Pons (tissue), 1 donor: ENCODE data around the gene RAB39A.
"Not testable (repeated sequence)": the region's sequence is repeated elsewhere in the genome, so short reads cannot be mapped to it uniquely, and the experiment has no call there.

Experiments
- DNase-seq: peaks from one replicate; pipeline ENCODE4 v3.0.0-alpha.2; 2016; ENCODE audit warnings: low spot score

Gene RAB39A, protein sequence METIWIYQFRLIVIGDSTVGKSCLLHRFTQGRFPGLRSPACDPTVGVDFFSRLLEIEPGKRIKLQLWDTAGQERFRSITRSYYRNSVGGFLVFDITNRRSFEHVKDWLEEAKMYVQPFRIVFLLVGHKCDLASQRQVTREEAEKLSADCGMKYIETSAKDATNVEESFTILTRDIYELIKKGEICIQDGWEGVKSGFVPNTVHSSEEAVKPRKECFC

DNA sequence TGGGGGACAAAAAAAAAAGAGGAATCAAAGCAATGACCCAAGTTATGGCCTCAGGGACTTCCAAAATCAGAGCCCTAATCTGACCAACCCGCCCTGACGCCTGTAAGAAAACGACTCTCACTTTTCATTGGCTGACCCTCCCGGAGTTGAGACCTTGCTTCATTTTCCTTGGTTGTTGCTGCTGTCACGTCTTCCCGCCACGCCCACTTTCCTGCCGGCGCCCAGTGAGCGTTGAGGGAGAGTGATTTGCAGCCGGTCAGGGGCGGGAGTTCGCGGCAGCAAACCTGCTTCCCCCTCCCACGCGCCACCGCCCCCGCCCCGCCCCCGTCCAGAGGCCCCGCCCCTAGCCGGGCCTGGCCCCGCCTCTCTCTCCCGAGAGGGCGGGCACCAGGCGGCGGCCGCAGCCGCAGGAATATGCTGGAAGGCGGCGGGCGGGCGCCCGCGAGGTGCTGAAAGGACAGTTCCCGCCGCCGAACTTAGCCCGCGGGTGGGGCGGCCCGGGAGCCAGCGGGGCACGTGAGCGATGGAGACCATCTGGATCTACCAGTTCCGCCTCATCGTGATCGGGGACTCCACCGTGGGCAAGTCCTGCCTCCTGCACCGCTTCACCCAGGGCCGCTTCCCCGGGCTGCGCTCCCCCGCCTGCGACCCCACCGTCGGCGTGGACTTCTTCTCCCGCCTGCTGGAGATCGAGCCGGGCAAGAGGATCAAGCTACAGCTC, at the start of gene RAB39A:
Gene RAB39A (plus strand): TSS at position 403 of the 721 bp plus-strand sequence. CDS start 121 bp downstream, at position 524.
- DNase-seq = peak; percentile 96

DNA sequence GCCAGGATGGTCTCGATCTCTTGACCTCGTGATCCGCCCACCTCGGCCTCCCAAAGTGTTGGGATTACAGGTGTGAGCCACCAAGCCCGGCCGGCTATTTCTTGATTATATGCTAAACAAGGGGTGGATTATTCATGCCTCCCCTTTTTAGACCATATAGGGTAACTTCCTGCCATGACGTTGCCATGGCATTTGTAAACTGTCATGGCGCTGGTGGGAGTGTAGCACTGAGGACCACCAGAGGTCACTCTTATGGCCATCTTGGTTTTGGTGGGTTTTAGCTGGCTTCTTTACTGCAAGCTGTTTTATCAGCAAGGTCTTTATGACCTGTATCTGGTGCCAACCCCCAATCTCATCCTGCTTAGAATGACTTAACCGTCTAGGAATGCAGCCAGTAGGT, 46.8 kb upstream of the RAB39A start:
- not testable (repeated sequence) for DNase-seq

DNA sequence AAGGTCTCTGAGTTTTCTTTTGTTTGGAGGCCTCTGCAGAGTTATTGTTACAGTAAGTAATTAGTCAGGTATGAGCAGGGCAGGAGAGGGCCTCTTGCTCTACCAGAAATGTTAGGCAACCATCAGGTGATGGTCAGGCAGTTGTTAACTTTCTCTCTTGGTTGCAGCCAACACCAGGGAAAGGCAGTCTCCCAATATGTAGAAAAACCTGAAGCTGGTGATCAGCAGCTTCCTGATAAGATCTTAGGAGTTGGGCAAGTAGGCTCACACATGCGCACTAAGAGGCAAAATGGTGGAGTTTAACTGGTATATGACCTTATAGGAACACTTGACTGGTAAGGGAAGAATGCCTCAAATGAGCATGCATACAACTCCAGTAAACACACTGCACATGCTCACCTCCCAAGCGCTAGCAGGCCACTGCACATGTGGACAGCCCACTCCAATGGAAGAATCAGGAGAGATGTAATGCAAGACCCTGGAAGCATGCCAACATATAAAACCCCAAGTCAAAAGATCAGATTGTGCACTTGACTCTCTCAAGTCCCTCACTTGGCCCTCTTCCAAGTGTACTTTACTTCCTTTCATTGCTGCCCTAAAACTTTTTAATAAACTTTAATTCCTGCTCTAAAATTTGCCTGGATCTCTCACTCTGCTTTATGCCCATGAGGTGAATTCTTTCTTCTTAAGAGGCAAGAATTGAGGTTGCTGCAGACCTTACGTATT, 46.0 kb upstream of the RAB39A start:
- no peak for DNase-seq

DNA sequence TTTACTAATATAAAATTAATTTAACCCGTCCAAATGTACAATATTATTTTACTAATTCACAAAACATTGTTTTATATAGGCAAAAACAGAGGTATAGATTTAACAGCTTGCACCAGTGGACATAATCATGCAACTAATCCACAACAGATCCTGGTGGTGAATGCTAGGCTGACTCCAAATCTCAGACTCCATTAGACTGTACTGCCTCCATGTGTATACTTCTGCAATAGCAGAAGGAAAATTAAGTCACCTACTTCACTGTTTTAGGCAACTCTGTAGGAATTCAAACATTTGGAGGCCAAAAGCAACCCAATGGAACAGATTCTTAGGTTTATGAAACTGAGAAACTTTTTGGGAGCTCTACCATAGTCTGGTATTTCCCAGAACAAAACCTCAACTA, 30.0 kb upstream of the RAB39A start:
- peak; percentile 15 for DNase-seq

DNA sequence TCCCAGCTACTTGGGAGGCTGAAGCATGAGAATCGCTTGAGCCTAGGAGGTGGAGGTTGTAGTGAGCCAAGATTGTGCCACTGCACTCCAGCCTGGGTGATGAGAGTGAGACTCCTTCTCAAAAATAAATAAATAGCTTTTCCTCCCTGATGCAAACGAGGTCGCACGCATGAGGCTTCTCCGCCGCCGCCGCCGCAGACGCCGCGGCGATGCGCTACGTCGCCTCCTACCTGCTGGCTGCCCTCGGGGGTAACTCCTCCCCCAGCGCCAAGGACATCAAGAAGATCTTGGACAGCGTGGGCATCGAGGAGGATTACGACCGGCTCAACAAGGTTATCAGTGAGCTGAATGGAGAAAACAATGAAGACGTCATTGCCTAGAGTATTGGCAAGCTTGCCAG, 20.0 kb upstream of the RAB39A start:
- DNase-seq = no peak

DNA sequence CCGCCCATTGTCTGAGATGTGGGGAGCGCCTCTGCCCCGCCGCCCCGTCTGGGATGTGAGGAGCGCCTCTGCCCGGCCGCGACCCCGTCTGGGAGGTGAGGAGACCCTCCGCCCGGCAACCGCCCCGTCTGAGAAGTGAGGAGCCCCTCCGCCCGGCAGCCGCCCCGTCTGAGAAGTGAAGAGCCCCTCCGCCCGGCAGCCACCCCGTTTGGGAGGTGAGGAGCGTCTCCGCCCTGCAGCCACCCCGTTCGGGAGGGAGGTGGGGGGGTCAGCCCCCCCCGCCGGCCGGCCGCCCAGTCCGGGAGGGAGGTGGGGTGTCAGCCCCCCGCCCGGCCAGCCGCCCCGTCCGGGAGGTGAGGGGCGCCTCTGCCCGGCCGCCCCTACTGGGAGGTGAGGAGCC, 15.8 kb upstream of the RAB39A start:
- DNase-seq = not testable (repeated sequence)

DNA sequence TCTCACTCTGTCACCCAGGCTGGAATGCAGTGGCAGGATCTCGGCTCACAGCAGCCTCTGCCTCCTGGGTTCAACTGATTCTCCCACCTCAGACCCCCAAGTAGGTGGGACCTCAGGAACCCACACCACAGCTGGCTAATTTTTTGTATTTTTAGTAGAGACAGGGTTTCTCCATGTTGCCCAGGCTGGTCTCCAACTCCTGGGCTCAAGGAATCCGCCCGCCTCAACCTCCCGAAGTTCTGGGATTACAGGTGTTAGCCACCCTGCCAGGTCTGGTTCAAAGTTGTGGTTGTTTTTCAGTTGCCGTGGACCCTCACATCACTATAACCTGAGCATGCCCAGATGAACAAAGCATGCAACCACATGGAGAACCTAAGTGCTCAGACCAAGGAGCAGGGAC, 13.0 kb upstream of the RAB39A start:
- no peak for DNase-seq

DNA sequence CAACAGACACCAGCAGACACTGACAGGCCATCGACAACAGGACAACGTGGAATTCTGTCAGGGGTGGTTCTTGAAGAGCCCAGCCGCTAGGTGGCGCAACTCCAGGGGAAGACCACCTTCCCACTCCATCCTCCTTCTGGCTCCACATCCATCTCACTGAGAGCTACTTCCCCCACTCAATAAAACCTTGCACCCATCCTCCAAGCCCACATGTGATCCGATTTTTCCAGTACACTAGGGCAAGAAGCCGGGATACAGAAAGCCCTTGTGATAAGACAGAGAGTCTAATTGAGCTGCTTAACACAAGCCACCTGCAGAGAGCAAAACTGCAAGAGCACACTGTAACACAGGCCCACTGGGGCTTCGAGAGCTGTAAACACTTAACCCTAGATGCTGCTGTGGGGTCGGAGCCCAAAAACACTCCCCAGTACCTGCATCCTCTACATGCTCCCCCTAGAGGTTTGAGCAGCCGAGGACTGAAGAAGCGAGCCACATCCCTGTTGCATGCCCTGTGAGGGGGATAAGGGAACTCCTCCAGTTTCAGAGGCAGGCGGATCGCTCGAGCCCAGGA, 11.5 kb upstream of the RAB39A start:
- no peak for DNase-seq

DNA sequence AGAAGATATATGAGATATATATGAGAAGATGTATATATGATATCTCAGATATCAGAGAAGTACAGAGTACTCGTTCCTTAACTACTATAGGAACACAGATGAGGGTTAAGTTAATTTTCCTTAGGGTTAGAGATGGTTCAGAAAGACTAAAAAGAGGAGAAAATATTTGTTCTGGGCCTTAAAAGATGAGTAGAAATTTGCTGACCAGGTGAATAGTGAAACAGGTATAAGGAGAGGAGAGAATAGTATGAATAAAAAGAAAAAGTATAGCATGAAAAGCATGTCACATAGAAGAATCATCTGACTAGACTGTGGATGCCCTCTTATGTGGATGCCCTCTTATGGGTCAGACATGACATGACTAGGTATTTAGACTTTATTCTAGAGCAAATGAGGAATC, 6.3 kb upstream of the RAB39A start:
- no peak for DNase-seq

DNA sequence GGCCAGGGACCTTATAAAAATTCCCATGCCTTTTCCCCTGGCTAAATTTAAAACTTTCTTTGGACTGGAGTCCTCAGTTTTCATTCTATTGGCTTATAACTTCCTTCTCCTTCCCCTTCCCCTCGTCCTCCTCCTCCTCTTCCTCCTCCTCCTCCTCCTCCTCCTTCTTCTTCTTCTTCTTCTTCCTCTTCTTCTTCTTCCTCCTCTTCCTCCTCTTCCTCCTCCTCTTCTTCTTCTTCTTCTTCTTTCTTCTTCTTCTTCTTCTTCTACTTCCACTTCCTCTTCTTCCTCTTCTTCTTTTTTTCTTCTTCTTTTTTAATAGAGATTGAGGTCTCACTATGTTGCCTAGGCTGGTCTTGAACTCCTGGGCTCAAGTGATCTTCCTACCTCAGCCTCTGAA, 4.7 kb upstream of the RAB39A start:
- not testable (repeated sequence) for DNase-seq

DNA sequence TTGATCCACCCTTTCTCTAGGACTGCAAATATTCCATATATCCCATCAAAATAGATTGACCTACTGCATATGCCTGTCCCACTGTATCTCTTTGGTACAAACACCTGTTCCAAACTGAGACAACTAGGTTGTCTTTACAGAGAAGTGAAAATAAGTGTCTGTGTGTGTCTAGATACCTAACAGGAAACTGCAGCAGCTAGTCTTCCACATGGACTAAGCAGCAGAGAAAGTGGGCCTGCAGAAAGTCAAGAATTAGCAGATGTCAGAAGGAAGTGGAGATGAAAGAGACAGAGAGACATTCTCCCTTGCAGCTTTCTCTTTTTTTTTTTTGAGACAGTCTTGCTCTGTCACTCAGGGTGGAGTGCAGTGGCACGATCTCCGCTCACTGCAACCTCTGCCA, 3.9 kb upstream of the RAB39A start:
- DNase-seq = no peak

DNA sequence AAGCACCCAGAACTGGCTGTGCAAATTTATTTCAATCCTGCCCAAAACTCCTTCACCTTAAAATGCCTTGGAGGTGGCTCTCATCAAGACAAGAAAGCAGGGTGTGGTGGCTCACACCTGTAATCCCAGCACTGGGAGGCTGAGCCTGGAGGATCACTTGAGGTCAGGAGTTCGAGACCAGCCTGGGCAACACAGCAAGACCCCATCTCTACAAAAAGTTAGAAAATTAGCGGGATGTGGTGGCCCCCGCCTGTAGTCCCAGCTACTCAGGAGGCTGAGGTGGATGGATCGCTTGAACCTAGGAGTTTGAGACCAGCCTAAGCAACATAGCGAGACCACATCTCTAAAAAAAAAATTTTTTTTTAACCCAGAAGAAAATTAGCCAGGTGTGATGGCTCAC, 689 bp upstream of the RAB39A start:
- DNase-seq = no peak

DNA sequence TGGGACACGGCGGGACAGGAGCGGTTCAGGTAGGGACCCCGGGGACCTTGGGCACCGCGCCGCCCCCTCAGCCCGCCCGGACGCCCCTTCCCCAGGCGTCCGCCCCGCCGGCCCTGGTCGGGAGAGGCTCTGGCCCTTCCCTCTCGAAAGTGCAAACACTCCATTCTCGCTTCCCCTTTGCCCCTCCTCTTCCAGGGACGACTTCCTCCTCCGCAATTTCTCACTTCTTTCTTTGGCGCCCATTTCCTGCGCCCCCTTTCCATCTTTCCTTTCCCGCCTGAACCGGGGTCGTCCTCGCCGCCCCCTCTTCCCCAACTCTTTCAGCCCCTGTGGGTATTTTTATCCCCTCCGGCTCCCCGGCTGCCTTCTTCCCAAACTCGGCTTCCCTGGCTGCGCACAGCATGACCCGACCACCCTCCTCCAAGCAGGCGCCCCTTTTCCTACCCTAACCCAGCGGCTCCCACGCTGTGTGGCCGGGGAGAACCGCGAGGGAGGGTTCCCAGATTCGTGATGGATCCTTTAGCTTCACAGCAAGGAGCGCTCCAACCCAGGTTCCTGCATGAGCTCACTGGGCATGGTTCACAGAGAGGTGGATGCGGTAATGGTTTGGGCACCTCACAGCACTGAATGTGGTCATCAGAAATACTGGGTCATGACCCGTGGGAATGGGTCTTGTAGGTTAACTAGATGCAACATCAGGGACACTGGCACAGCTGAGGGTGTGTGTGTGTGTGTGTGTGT, 689 bp downstream of the RAB39A start:
- DNase-seq = peak; percentile 50

DNA sequence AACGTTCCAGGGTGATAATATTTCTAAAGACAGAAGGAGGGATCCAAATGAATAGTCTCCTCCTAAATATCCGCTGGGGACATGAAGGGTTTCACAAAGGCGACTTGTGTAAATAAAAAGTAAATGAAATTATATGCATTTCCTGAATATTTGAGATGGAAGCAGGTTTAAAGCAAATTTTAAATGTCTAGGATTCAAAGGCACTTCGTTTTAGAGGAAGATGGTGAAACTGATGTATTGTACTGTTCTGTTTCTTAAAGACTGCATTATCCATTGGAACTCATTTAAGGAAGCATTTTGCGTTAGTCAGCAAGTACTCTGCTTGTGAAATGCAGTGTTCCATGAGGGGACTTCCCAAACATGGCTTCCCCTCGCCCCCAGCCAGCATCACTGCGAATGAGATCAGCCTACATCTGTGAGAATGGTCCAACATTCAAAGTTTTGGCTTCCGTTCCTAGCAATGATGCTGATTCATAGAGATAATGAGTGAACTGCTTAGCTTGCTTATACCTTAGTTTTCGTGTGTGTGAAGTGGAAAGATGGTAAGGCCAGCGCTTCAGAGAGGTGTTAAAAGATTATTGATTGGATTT, 1.5 kb downstream of the RAB39A start:
- DNase-seq = peak; percentile 55

DNA sequence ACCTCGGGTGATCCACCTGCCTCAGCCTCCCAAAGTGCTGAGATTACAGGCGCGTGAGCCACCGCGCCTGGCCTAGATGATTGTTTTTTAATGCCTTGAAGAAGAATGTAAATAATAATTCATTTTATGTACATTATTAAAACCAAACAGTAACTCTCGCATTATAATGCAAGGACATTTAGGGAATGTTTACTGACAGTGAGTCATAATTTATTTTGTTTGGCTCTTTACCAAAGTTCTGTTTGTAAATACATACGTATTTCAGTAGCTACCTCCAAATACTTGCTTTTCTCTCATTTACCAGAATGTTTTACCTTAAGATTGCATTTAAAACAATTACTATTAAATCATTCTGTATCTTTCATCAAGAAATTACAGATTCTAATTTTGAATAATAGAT, 3.0 kb downstream of the RAB39A start:
- no peak for DNase-seq

DNA sequence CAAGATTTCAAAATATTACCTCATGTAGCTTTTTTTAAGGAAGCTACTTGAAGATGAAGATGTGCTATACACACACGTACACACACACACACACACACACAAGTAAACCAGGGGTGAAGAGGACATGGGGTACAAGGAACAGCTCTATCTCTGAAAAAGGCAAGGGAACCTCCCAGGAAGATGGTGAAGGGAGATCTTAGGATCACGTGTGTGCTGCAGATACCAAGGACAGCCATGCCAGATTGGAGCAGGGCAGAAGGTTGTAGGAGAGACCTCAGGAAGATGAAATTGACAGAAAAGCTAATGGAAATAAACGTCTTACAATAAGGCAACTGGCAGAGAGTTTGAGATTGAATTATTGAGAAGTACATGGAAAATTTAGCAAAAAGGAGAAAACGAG, 19.7 kb downstream of the RAB39A start:
- no peak for DNase-seq

DNA sequence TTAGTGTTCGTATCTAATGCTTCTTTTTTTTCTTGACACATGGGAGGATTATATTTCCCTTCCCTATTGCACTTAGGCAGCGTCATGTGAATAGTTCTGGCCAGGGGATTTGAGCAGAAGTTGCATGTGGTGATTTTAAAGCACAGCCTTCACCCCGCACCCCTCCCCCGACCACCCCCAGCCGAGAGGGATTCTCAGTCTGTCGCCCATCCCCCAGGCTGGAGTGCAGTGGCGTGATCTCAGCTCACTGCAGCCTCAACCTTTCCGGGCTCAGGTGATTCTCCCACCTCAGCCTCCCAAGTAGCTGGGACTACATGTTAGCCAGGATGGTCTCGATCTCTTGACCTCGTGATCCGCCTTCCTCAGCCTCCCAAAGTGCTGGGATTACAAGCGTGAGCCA, 20.1 kb downstream of the RAB39A start:
- not testable (repeated sequence) for DNase-seq

DNA sequence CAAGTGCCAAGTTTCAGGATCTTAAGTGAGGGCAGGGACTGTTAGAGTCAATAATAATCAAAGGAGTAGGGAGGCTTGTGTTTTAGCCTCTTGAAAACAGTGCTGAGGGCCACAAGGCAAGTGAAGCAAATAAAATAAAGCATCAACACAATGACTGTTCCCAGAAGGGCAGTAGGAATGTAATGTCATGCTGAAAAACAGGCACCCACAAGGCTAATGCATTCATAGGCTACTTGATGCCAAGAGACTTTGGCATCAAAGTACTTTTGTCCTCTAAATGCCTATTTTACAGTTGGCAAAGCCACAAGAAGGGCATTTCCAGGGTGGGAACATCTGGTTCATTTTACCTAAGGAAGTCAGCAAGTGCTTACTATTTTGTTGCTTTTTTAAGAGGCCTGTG, 22.9 kb downstream of the RAB39A start:
- DNase-seq = no peak

DNA sequence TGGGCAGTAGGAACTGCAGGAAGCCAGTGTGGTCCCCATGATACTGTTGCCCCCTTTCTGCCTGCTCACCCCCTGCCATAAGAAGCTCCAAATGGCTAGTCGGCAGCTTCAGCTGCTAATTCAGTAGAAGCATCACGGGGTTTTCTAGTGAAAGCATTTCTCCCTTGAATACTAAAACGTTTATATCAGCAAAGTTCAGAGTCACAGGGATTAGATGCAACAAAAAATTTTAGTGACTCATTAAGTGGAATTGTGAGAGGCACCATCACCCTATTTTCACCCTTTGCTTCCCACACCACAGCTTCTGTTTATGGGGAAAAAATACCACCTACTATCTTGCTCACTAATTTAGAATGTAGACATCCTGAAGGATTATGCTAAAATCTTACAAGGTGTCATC, 25.2 kb downstream of the RAB39A start:
- DNase-seq = no peak

DNA sequence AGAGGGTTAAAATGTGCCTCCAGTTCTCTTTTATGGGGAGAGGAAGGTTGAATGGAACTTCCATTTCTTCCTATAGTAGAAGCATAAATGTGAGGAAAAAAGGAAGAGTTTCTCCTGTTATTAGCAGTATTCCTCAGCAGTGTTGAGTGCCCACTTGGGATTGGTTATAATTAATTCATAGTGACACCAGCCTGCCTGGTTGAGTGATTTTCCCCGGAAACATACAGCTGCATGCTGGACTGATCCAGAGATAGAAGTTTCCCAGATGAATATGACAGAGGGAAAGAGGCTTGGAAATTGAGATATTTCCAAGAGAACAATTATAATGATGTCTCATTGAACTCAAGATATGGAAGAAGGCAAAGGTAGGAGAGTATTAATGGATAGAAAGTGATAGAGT, 28.3 kb downstream of the RAB39A start:
- DNase-seq = no peak

DNA sequence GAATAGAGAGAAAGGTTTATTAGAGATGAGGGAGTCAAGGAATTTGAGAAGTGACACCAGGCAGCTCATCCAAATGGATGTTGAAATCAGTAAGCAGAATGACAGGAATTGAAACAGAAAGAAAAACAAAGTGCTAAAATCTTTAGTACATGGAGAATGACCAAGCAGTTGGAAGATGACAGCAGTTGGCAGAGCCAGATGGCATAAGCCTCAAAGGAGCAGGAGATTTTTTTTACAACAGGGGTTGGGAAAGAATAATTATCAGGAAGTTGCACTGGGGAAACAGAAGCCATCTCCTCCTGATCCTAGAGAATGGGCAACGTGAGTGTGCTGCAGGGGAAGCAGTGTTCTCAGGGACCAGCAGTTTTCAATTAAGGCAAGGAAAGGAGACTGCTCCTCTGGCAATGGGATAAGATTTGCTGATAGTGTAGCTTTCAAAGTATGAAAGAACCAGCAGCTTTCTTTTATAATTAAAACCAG, 28.9 kb downstream of the RAB39A start:
- peak; percentile 48 for DNase-seq

DNA sequence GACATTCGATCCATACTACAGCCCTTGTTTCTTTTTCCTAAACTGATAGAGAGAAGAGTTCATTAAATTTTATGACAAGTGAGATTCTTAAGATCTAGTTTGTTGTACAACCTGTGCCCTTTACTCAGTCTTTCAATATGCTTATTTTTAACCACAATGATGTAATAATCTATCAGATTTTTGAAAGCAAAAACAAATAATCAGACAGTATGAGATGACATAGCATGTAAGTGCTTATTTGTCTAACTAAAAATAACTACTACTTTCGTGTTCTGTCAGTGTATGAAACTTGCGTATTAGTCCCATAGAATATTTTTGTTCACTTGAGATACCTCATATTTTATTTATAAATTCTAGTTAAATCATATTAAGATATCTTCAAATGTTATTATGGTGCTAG, 33.2 kb downstream of the RAB39A start:
- no peak for DNase-seq
